Measurements from ENCODE around the gene NCKAP5.

NCKAP5 gene

DNA sequence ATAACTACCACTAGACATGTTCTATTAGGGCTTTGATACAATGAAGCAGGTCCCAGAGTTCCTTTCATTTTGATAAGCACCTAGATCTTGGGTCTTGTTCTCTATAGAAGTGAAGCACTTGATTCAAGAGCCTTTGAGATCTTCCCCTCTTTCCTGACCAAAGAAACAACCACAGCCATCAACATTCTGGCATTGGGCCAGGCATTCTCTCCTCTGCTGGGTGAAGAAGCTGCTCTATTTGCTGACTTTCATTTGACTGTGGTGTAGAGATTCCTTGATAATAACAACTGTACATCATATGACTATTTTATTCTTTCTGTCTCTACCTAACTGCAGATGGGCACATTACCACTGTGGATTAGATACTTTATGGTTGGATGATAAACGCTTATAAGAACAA, 801.7 kb downstream of the NCKAP5 start:
- no peak for DNase-seq (ENCODE audit: low read depth, low spot score)
- H3K27ac ChIP-seq: no peak overlapping the region

- no peak overlapping the region for H3K27ac ChIP-seq
- DNase-seq (ENCODE audit: low read depth, low spot score): no peak
These were observed 806.8 kb downstream of the NCKAP5 start for GRCh38 chr2:132761437-132761836.

DNA sequence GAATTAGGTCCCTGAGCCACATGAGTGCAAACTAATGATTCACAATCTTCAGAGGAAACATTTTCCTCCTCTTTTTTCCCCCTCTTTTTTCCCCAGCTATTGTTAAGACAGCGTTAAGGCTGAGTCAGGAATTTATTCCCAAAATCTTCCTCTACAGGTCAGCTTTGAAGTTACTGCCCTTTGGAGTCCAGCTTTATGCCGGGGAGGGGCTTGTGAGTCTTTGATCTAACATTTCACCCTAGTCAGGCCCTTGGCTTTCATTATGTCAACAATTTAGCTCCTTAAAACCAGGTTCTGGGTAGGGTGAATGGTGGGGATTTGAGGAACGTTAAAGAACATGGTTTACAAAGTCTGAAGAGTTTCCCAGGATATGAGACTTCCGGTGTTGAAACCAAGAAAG, 807.3 kb downstream of the NCKAP5 start:
- no peak overlapping the region for H3K27ac ChIP-seq
- no peak for DNase-seq (ENCODE audit: low read depth, low spot score)

GRCh38 chr2:132760405-132760804, 807.9 kb downstream of the NCKAP5 start:
- DNase-seq (ENCODE audit: low read depth, low spot score): no peak
- H3K27ac ChIP-seq: no peak overlapping the region

- H3K27ac ChIP-seq: no peak overlapping the region
- no peak for DNase-seq (ENCODE audit: low read depth, low spot score)
These were observed 809.3 kb downstream of the NCKAP5 start for GRCh38 chr2:132758995-132759394.

DNA sequence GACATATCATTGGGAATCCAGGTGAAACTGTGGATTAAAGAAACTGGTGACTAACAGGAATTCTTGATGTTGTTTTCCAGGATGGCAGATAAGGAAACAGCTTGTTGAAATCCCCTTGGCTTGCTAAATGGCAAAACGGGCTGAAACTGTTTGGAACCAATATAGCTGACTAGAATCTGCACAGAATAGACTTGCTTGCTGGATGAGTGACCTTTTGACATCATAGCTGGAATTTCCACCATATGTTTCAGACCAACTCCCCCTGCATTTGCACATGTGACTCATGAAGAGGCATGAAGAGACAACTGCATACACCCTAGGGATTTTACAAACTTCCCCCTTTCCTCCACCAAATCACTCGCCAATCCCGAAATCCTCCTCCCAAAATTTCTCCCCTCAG, 810.6 kb downstream of the NCKAP5 start:
- no peak for DNase-seq (ENCODE audit: low read depth, low spot score)
- no peak overlapping the region for H3K27ac ChIP-seq

DNA sequence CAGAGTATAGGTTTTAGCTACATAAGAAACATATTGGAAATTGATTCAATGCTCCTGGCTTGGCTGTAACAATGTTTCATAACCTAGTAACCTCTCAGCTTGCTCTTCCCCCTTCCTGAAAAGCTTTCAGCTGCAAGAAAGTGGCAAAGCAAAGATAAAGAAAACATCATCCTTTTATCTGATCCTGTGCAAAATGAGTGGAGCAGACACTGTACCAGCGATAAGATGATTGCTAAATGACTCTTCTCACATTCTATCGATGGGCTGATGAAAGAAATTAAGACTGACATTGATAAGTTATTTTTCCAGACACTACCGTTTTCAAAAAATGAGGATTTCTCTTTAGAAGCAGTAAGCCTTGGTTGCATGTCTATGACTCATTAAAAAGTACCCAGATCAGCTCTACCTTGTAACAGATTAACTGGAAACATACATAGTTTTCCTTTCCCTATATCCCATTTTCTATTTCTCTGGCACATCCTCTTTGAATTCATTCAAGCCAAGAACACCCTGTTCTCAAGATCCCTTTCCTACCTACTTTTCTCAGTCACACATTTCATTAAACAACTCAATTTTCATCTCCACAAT, 811.2 kb downstream of the NCKAP5 start:
- no peak overlapping the region for H3K27ac ChIP-seq
- no peak for DNase-seq (ENCODE audit: low read depth, low spot score)

GRCh38 chr2:132754867-132755472, 813.3 kb downstream of the NCKAP5 start:
- DNase-seq (ENCODE audit: low read depth, low spot score): no peak
- H3K27ac ChIP-seq: no peak overlapping the region

- H3K27ac ChIP-seq: no peak overlapping the region
- no peak for DNase-seq (ENCODE audit: low read depth, low spot score)
These were observed 813.9 kb downstream of the NCKAP5 start for GRCh38 chr2:132754392-132754791.

GRCh38 chr2:132752421-132753206, 815.6 kb downstream of the NCKAP5 start:
- no peak overlapping the region for H3K27ac ChIP-seq

DNA sequence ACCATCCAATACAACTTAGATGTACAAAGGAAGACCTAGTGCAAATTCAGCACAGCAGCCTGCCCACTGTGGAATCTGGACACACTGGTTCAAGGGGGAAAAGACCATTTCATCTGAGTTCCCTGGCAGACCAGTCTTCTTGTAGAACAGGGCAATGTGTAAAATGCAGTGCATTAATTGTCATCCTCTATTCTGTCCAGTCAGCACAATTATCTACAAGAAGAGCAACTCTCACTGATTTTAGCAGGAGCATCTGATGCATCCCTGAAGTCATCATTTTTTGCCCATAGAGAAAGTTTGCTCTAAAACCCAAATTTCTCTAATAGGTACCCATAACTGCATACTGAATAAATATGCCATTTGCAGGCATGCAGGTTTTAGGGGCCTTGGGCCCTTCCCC, 816.4 kb downstream of the NCKAP5 start:
- no peak overlapping the region for H3K27ac ChIP-seq

More at GRCh38 chr2:132752421-132753206, 815.6 kb downstream of the NCKAP5 start:
- no peak for DNase-seq (ENCODE audit: low read depth, low spot score)

GRCh38 chr2:132750606-132751005, 817.7 kb downstream of the NCKAP5 start:
- no peak overlapping the region for H3K27ac ChIP-seq
- no peak for DNase-seq (ENCODE audit: low read depth, low spot score)

More for the DNA sequence above, 816.4 kb downstream of the NCKAP5 start:
- no peak for DNase-seq (ENCODE audit: low read depth, low spot score)

DNA sequence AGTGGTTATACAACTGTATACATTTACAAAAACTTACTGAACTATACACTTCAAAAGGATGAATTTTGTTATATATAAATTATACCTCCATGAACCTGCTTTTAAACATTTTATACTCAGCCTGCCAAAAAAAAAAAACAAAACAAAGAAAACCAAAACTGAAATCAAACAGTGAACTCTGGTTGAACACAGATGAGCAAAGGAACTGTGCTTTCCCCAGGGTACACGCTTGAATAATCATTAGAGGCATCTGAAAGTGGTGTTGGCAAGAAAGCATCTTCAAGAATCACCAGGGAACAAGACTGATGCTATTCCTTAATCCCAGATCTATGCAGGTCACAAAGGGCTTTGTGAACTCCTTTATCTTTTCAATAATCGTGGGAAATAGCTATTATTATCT, 821.2 kb downstream of the NCKAP5 start:
- DNase-seq (ENCODE audit: low read depth, low spot score): no peak
- no peak overlapping the region for H3K27ac ChIP-seq

GRCh38 chr2:132741754-132742153, 826.5 kb downstream of the NCKAP5 start:
- DNase-seq (ENCODE audit: low read depth, low spot score): no peak
- no peak overlapping the region for H3K27ac ChIP-seq

GRCh38 chr2:132740081-132740720, 828.1 kb downstream of the NCKAP5 start:
- DNase-seq (ENCODE audit: low read depth, low spot score): no peak
- H3K27ac ChIP-seq: no peak overlapping the region

- DNase-seq (ENCODE audit: low read depth, low spot score): no peak
- no peak overlapping the region for H3K27ac ChIP-seq
These were observed 830.0 kb downstream of the NCKAP5 start for GRCh38 chr2:132738223-132738622.

- no peak overlapping the region for H3K27ac ChIP-seq
- DNase-seq (ENCODE audit: low read depth, low spot score): no peak
These were observed 832.2 kb downstream of the NCKAP5 start for GRCh38 chr2:132736059-132736458.

DNA sequence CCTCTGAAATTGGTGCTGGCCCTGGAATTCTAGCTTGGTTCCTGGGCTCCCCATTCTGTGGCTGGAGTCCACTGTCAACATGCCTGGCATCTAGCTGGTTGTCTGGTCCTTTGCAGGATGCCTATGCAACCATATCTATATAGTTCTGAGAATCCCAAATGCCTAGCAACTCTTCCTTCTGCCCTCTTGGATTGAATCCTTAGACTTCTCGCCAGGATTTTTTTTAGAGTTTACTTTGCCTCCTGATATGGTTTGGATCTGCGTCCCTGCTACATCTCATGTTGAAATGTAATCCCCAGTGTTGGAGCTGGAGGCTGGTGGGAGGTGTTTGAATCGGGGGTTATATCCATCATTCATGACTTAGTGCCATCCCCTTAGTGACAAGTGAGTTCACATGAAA, 833.3 kb downstream of the NCKAP5 start:
- no peak for DNase-seq (ENCODE audit: low read depth, low spot score)
- no peak overlapping the region for H3K27ac ChIP-seq

GRCh38 chr2:132733094-132733493, 835.2 kb downstream of the NCKAP5 start:
- H3K27ac ChIP-seq: no peak overlapping the region
- DNase-seq (ENCODE audit: low read depth, low spot score): no peak

- no peak overlapping the region for H3K27ac ChIP-seq
These were observed 835.6 kb downstream of the NCKAP5 start for GRCh38 chr2:132732694-132733093.

DNA sequence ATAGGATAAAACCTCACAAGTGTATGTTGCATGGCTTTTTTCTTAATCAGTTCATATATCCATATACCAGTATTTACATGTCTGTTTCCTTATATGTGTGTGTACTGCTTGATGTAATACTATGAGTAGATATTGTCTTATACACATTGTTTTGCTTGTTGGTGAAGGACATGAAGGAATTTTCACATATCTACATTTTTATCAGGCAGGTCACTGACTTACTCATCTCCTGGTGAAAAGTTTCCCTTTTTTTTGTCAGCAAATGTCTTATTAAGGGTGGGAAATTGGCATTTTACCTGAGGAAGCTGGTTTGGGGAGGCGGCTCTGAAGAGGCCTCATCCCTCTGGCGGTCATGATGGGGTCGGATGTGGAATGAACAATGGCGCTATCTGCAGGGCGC, 836.8 kb downstream of the NCKAP5 start:
- H3K27ac ChIP-seq: no peak overlapping the region
- DNase-seq (ENCODE audit: low read depth, low spot score): no peak

More at GRCh38 chr2:132732694-132733093, 835.6 kb downstream of the NCKAP5 start:
- no peak for DNase-seq (ENCODE audit: low read depth, low spot score)
